Amygdala (tissue), 56 donors: ENCODE results near the gene NAV2.
A peak's percentile ranks its signal among the peaks of the same experiment; 100 is the strongest.

Experiments
- DNase-seq, 56 donors: peaks; one replicate each; lab custom pipeline; 2025; lab: John Stamatoyannopoulos, UW

NAV2 gene

DNA sequence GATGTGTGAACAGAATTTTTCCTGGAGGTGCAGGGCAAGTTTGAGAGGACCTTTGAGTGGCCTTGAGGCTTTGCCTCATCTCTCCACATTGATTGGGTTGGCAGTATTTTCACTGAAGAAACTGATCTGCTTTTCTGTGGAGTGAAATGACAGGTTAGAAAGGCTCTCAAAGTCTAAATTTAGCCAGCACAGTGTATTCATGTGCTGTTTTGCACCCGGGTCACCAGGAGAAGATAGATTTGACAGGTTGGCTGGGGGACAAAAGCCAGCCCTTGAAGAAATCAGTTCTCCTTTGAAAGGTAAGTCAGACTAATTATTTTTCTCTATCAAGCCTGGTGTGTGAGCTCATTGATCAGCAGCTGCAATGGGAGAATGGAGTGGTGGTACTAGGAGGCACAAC is 294.7 kb downstream of the NAV2 start:
- DNase-seq, result no peak

DNA sequence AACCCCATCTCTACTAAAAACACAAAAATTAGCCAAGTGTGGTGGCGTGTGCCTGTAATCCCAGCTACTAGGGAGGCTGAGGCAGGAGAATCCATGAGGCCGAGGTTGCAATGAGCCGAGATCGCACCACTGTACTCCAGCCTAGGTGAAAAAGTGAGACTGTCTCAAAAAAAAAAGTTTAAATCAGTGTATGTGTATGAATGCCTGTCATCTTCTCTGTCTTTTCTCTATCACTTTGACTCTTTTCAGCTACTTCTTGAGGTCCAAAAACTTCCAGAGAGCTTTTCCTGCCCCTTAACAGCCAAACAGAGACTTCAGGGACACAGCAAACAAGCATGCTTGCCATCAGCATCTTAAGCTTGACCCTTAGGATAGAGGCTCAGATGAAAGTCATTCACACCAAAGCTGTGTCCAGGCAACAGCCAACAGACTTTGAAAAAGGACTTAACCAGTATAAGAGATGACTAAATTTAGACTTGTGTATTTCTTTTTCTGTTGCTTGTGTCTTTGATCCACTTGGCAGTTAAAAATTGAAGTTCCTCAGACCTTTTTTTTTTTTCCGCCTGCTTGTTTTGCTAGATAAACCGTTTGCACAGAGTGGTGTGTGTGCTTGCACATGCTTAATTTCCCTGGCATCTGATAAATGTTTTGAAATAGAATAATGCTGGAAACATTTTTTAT is 295.7 kb downstream of the NAV2 start:
- no peak for DNase-seq

DNA sequence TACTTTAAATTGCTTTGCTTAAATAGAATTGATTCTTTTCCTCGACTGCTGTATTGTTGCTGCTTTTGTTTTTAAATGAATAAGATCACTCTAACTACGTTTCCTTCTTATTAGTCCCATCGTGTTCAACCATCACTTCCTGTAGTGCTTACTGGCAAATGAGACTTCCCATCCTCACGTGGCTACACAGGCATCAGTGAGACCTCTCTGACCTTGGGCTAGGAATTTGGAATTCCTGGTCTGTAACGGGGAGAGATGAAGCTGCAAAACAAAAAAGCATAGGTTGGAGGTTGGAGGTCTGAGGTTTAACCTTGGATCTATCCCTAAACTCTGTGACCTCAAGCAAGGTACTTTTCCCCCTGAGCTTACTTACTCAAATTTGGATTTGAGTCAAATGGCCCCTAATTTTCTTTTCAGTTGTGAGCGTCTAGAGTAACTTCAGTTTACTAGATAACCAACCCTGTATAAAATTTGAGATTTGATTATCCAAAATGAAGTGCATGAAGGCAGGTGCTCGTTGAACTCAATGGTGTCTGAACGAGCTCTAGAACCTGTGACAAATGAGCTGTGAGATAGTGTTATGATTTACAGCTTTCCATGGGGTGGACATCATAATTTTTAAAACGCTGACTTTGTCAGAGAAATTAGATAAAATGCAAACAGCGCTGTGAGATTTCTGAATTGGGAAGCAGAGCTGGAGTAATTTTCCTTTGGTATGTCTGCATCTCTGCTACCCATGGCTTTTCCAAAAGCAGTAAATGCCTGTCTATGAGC is 296.4 kb downstream of the NAV2 start:
- DNase-seq, result no peak

DNA sequence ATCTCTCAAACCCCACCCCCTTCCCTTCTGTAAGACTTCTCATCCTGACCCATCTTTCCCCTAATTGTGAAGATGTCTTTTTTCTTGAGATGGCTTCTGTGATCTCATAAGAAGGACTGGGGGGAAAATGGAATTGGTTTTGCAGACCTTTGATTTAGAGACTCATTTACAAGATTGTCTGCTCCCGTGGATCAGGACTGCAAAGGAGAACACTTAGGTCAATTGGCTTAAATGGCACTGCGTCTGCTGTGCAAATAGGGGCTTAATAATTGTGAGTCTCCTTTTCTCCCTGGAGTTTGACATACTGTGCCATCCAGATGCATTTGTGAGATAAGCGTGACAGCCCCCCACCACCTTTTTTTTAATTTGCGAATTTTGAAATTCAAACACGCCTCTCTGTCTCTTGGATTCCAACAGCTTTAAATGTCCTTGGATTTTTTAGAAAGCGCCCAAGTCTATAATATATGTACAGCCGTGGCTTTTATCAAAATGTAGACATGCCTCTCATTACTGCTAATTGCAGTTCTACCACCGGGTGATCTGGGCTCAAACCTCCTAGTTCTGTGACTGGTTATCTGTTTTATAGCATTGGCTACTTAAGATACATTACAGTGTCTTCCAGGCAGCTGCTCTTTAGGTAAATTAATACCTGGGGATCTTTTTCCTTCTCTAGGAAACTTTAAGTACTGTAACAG is 297.7 kb downstream of the NAV2 start:
- no peak for DNase-seq

DNA sequence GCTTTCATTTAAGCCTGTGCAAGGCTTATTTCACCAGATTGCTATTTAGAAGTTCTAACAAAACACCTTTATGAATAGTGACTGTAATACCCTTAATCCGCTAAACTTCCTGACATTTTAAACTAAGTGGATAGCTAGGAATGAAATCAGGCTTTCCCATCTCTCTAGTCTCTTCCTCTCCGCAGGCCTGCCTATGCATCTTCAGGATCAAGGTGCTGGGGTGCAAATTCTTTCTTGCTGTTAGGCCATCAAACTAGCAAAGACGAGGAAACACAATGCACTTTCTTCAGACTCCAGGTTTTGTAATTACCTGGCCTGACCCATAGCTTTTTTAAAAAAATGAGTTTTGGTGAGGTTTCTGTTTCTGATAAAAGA is 298.2 kb downstream of the NAV2 start:
- DNase-seq, result no peak

DNA sequence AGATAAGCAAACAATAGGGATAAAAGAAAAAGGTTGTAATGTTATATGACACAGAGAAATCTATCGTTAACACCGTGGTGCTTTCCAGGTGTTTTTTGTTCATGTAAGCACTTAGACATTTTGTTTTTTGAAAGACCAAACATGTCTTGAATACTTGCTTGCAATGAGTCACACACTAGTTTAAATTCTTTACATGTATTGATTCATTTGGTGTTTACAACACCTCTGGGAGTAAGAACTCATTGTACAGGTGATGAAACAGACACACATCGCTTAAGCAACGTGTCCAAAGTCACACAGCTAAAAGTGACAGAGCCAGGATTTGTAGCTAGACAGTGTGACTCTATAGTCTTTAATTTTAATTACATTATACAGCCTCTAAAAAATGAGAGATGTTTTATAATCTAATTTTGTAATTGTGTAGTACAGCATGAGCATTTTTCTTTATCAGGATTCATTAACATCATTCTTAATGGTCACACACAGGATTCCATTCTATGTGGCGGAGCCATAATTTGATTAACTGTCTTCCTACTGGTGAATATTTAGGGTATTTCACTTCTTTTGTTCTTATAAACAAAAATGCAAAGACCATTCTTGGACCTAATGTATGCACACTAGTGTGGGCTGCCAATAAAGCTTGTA is 298.8 kb downstream of the NAV2 start:
- no peak for DNase-seq

DNA sequence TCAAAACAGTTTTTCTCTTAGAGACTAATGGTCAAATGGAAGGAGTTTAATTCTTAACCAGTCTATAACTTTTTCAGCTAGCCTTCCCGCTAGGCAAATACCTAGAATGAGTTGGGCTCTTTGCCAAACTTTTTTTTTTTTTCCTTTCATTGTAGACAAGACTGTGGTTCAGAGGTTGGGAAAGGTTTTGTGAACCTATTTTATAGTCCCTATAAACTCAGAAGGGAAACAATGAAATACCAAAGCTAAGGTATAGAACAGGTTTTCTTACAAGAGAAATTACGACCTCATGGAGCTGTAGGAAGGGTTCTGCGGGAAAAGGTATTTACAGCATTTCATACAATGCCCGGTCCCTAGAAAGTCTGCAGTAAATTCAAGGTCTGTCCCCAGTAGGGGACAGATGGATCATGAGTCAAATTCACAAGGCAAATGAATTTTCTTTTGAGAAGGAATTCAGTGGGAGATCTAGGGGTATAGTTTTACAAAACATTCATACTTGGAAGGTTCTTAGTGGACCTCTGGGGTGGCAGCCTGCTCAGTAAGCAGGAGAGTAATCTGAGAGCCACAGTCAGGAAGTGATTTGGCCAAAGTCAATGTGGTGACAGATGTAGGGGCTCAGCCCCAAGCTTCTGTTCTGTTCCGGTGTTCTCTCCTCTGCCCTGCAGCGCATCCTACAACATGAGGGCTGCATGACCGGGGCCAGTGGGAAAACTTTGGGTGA is 300.9 kb downstream of the NAV2 start:
- DNase-seq, result no peak

DNA sequence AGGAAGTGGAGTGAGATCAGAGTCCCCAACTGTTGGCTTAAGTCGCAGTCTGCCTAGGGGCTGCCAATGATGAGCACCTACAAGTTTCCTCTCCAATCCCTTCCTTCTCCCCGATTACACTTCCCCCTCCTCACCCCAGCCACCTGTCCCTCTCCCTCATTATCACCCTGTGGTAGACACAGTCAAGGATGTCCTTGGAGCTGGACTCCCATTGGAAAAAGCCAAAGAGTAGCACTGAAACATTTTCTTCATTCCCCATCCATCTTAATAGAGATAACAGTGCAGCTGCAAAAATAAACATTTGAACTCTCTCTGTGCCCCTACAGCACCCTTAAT is 301.4 kb downstream of the NAV2 start:
- DNase-seq, result no peak

DNA sequence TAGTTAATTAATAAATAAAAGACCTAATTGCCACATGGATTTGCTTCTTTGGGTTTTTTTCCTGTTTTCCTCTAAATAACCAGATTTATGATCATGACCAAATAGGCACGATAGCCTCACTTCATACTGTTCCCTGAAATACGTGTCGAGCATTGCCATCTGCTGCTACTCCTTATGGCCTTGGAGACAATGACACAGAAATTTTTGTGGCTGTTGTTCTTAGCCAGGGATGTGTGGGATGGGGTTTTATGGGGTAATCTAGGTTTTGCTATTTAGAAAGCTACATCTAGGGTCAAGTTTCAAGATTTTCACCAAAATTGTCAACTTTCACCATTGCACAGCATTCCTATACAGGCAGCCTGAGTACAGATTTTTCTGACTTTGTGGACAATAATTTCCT is 302.5 kb downstream of the NAV2 start:
- DNase-seq, result peak in 1 of 56 donors; percentile 15

DNA sequence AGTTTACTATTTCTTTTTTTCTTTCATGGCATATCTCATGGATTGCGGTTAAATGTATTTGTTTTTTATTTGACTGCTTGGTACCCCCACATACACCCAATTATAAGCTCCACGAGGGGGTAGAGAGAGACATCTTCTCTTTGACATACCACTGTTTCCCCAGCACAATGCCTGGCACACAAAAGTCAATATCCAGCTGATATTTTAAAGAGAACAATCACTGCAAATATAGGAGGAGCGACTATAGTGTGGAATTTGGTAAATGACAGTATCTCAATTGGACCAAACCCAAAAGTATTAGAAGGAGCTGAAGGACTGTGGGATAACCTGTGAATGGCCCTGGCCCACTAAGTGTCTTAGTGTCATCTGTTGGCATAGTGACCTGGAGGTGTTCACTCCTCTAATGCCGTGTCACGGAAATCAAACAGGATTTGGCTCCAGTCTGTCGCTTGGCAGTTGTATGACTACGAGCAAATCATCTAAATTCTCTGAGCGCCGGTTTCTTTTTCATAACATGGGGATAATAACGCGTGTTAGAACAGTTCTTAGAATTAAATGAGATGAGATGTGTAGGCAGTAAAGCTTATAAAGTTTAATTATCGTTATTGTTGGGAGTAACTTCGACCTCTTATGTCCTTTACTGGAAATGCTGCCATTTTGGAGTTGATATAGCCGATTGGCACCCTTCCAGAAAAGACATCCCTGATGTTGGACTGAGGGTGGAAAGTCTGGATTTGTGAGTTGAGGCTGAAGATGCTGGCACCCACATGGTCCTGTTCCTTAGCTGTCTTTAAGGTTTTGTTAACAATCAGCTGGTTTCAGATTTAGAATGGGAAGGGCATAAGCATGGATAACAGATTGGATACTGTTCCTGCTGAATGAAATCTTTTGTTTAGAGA is 303.1 kb downstream of the NAV2 start:
- no peak for DNase-seq

DNA sequence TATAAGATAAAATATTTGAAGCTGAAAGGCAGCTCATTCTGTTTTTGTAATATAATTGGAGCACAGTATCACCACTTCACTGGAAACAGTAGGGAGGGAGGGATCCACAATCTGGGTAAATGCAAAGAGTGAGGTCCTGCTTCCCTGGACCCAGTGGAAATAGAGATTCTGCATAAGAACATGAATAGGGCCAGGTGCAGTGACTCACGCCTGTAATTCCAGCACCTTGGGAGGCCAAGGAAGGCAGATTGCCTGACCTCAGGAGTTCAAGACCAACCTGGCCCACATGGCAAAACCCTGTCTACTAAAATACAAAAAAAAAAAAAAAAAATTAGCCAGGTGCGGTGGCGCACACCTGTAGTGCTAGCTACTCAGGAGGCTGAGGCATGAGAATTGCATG is 303.9 kb downstream of the NAV2 start:
- DNase-seq, result no peak

DNA sequence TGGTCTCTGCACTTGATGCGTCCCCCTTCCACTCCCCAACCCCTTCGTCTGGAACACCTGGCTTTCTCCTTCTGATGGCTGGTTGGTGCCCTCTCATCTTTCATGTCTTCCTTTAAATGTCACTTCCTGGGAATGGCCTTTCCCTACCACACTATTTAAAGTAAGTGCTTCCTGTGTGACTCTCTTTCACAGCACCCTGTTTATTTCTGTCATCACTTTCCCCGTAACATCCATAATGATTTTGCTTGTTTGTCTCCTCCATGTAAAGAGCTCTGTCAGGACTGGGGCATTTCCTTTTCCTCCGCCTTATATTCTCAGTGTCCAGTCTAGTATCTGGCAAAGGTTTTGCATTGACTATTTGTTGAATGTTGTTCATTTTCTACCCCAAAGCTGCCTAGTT is 304.7 kb downstream of the NAV2 start:
- no peak for DNase-seq

DNA sequence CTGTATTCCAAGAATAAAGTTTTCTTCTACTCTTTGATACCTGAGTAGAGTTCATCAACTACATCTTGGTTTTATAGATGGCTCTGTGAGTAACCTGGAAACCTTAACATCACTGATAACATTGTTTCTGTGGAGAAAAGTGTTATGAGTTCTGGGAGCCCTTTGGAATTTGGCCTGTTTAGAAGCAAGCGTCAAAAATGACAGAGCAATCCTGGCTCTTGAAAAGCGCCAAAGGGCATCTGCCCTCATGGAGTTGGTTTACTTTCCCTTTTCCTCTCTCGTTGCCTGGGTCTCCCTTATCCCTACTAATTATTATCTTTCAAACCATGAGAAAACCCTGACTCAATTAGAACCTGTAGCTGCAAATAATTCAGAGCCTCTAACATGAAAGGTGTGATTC is 307.6 kb downstream of the NAV2 start:
- no peak for DNase-seq

DNA sequence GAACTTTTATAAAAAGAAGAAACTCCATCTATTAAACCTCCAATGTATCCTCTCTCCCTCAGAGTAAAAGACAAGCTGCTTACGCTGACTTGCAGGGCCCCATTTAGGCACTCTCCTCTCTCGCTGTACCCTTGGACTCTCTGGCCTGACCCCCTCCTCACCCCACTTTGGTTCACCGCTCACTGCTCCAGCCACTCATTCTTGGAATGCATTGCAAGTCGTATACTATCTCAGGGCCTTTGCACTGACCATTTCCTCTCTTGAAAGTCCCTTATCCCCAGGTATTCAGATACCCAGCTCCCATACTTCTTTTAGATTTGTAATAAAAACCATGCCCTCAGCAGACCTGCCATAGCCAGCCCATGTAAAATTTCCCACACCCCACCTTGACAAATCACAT is 308.1 kb downstream of the NAV2 start:
- DNase-seq, result no peak

DNA sequence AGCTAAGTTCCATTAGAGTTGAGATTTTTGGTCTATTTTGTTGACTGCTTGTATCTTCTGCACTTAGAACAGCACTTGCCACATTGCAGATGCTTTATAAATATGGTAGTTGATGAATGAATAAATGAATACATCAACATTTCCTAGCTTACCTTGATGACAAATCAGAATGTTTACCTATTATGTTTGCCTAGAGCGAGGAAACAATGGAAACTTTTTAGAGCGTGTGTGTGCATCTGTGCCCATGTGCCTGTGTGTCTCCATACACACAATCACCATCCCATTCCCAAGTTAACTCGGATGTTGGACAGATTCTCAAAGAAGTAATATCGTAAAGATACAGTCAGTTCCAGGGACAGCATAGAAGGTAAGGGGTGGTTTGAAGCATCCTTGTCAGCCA is 308.6 kb downstream of the NAV2 start:
- DNase-seq, result no peak

DNA sequence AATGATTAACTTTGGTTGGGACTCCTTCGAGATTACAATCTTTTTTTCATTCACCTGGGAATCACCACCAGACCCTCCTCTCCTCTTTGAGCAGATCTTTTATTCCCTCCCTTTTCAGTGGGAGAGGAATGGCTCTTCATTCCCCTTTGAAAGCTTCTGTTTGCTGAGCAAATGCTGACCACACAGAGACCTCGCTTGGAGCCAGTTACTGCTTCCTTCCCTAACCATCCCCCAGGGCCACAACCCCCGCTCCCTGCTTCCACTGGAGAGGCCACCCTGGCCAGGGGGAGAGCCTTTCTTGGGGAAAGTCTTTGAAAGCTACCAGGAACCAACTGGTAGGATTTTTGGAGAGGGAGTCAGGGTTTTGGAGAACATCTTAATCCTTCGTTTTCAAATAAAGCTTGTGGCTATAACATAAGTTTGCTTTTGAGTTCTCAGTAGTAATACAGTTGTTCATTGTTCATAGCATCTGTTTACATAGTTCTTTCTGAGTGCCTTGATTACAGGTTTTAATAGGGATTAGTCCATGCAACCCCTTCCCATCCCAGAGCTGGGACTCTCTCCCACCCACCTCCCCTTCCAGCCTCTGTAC is 309.2 kb downstream of the NAV2 start:
- no peak for DNase-seq

DNA sequence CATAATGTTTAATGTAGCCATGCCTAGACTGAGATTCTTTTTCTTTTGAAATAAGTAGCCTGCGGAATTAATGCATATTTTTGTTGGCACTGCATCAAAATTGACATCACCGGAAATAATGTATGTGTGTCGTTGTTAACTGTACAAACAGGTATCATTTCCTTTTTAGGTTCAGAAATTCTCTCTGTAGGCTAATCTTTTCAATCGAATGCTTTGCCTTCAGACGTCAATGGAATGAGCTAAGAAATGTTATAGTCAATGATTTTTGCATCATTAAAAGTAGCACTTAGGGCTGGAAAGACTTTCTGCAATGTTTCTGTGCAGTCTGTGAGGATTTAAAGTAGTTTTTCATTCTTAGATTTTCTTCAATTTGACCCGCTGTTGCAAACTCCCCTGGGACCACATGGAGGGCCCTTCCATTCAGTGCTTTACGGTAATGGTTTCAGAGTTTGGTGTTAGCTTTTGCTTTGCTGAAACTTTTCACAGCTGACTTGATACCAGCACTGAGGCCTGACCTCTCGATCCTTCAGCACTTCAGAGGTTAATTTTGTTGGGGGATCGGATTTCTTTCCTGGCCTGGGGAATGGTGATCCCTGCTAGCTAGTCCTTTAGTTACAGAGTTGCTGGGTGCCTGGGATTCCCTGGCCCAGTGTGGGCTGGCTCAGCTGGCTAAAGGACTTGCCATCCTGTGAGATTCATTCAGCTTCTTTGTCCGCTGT is 309.9 kb downstream of the NAV2 start:
- DNase-seq, result no peak

DNA sequence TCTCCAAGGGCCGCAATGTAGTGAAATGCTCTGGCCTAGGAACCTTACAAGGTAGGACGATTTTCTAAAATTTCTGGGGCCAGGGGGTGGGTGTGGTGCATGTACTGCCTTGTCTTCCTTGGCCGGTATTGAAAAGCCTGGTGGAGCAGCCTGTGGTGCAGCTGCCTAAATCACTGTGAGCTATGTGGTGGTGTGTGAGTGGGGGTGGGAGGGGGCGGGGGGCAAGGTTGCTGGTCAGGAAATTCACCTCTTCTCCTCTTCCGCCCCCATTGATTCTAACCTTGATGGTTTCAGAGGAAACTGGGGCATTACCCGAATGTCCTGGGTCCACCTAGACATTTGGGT is 310.4 kb downstream of the NAV2 start:
- DNase-seq, result no peak
